IMR-90 (cell line): Measurements from ENCODE around the gene FBXO28. TPM values are rescaled to one million over a fixed set of nuclear protein-coding genes. Genes with fewer than 3 reads are reported as not detected.
A peak's percentile ranks its signal among the peaks of the same experiment; 100 is the strongest.

ENCODE experiments used
- ATAC-seq: fragments of 200-7000 bp; cut with Tn5 transposase; 2 replicates; pipeline ENCODE4 v1.9.1; 2020; ENCODE audit warnings: low read depth, mild to moderate bottlenecking, moderate library complexity
- BruUV-seq: library from RNA; stranded (reverse); fragments of 400-500 nt; replicated peaks from 2 replicates; lab custom pipeline; 2021; lab: Mats Ljungman, UMichigan
- CTCF ChIA-PET: fragments of 300-600 bp; formaldehyde crosslinking; extraction: SDS; loops from one replicate; lab custom pipeline; 2021; ENCODE audit warnings: antibody characterized with exemption; lab: Yijun Ruan, JAX
- POLR2A ChIA-PET: fragments of 300-600 bp; sonication (Branson Sonifier 250); formaldehyde crosslinking; loops from one replicate; lab custom pipeline; 2022; ENCODE audit warnings: antibody characterized with exemption; ENCODE audit not compliant: unreplicated experiment; lab: Charles Lee
- DNase-seq: peaks from one replicate; pipeline ENCODE4 v3.0.0; 2013
- H2AFZ ChIP-seq: replicated peaks from 2 replicates; pipeline ENCODE3; 2013; ENCODE audit warnings: low read length, mild to moderate bottlenecking; ENCODE audit not compliant: poor library complexity
- H2AK5ac ChIP-seq: 2 replicates; pipeline ENCODE4 v1.6.1; 2013; ENCODE audit warnings: low read depth, low read length, inconsistent platforms
- H2AK9ac ChIP-seq: replicated peaks from 2 replicates; pipeline ENCODE3; 2013; ENCODE audit warnings: mild to moderate bottlenecking, low read depth, low read length, moderate library complexity; ENCODE audit not compliant: poor library complexity
- H2BK120ac ChIP-seq: 2 replicates; pipeline ENCODE4 v1.6.1; 2013; ENCODE audit warnings: low read depth, low read length, inconsistent platforms
- H2BK15ac ChIP-seq: 3 replicates; pipeline ENCODE4 v1.6.1; 2013; ENCODE audit warnings: low read depth, low read length, inconsistent platforms
- H2BK20ac ChIP-seq: 2 replicates; pipeline ENCODE4 v1.6.1; 2013; ENCODE audit warnings: low read depth, mild to moderate bottlenecking, inconsistent platforms, low read length, moderate library complexity
- H2BK5ac ChIP-seq: 2 replicates; pipeline ENCODE4 v1.6.1; 2013; ENCODE audit warnings: mild to moderate bottlenecking, low read depth, low read length, inconsistent platforms; ENCODE audit not compliant: poor library complexity, severe bottlenecking
- H3K14ac ChIP-seq: replicated peaks from 2 replicates; pipeline ENCODE4 v1.6.1; 2013; ENCODE audit warnings: low read depth, low read length, inconsistent platforms
- H3K18ac ChIP-seq: 2 replicates; pipeline ENCODE4 v1.6.1; 2013; ENCODE audit warnings: low read depth, low read length, control low read depth
- H3K23ac ChIP-seq: 2 replicates; pipeline ENCODE4 v1.6.1; 2013; ENCODE audit warnings: low read depth, low read length, inconsistent platforms
- H3K27ac ChIP-seq: 2 replicates; pipeline ENCODE4 v1.5.1; 2013; ENCODE audit warnings: mild to moderate bottlenecking, control low read depth, low read length; ENCODE audit not compliant: insufficient read depth
- H3K27me3 ChIP-seq: 2 replicates; pipeline ENCODE4 v1.6.1; 2013; ENCODE audit warnings: low read length; ENCODE audit not compliant: control insufficient read depth, insufficient read depth
- H3K36me3 ChIP-seq: 2 replicates; pipeline ENCODE4 v1.6.1; 2013; ENCODE audit warnings: low read length, mixed read lengths; ENCODE audit not compliant: control insufficient read depth, insufficient read depth
- H3K4ac ChIP-seq: 2 replicates; pipeline ENCODE4 v1.6.1; 2013; ENCODE audit warnings: low read depth, low read length, inconsistent platforms
- H3K4me1 ChIP-seq: 2 replicates; pipeline ENCODE4 v1.6.1; 2013; ENCODE audit warnings: low read length, mixed read lengths; ENCODE audit not compliant: control insufficient read depth, insufficient read depth
- H3K4me2 ChIP-seq: 2 replicates; pipeline ENCODE4 v1.6.1; 2013; ENCODE audit warnings: low read depth, mild to moderate bottlenecking, control low read depth, low read length, moderate library complexity
- H3K4me3 ChIP-seq: 2 replicates; pipeline ENCODE4 v1.5.1; 2013; ENCODE audit warnings: low read depth, mild to moderate bottlenecking, control low read depth, low read length, moderate library complexity; ENCODE audit not compliant: insufficient read depth
- H3K56ac ChIP-seq: 2 replicates; pipeline ENCODE4 v1.6.1; 2013; ENCODE audit warnings: low read length, inconsistent platforms; ENCODE audit not compliant: insufficient read depth; ENCODE audit errors: extremely low read depth
- H3K79me1 ChIP-seq, 2 experiments: 2 replicates each; pipeline ENCODE4 v1.6.1; 2013; ENCODE audit warnings: low read length in 2 of 2, inconsistent platforms in 1 of 2, low read depth in 1 of 2
- H3K9ac ChIP-seq: 2 replicates; pipeline ENCODE4 v1.6.1; 2013; ENCODE audit warnings: low read depth, low read length, control low read depth
- H3K9me1 ChIP-seq: 2 replicates; pipeline ENCODE4 v1.6.1; 2013; ENCODE audit warnings: low read length, inconsistent platforms; ENCODE audit not compliant: insufficient read depth
- H3K9me3 ChIP-seq: 2 replicates; pipeline ENCODE4 v1.6.1; 2013; ENCODE audit warnings: low read length; ENCODE audit not compliant: control insufficient read depth, insufficient read depth
- H4K20me1 ChIP-seq: 2 replicates; pipeline ENCODE4 v1.6.1; 2013; ENCODE audit warnings: low read length, inconsistent platforms; ENCODE audit not compliant: insufficient read depth
- H4K5ac ChIP-seq: 2 replicates; pipeline ENCODE4 v1.6.1; 2013; ENCODE audit warnings: mild to moderate bottlenecking, low read depth, low read length, control low read depth
- H4K8ac ChIP-seq, 2 experiments: 2 replicates each; pipeline ENCODE4 v1.6.1; 2013; ENCODE audit warnings: low read depth in 2 of 2, low read length in 2 of 2, control low read depth in 1 of 2, inconsistent platforms in 1 of 2
- H4K91ac ChIP-seq: 2 replicates; pipeline ENCODE4 v1.6.1; 2013; ENCODE audit warnings: low read depth, low read length, inconsistent platforms; ENCODE audit not compliant: insufficient read depth
- MAFK ChIP-seq: IDR thresholded peaks from 2 replicates; pipeline ENCODE4 v1.6.1; 2012; ENCODE audit warnings: low read depth, low read length, improper control_type of control experiment
- NFE2L2 ChIP-seq: fragments of 150-350 bp; IDR thresholded peaks from 2 replicates; pipeline ENCODE4 v1.6.1; 2016; ENCODE audit warnings: low read depth, mild to moderate bottlenecking, low read length
- POLR2A ChIP-seq: IDR thresholded peaks from 2 replicates; pipeline ENCODE4 v1.6.1; 2012; ENCODE audit warnings: mild to moderate bottlenecking, low read depth, low read length
- RFX5 ChIP-seq: IDR thresholded peaks from 2 replicates; pipeline ENCODE4 v1.8.0; 2012; ENCODE audit warnings: low read depth, mild to moderate bottlenecking, low read length, moderate library complexity
- SMC3 ChIP-seq: fragments of 150-350 bp; IDR thresholded peaks from 2 replicates; pipeline ENCODE4 v1.6.1; 2016; ENCODE audit warnings: low read depth, mild to moderate bottlenecking, antibody characterized with exemption, low read length, moderate library complexity
- WGBS, 2 experiments: methylation state at CpG; one replicate each; pipeline versions ENCODE4 v1.1.5 to v1.1.7; 2013; ENCODE audit warnings: missing lambda C conversion rate in 2 of 2; ENCODE audit not compliant: insufficient read length in 1 of 2; ENCODE audit errors: extremely low coverage in 2 of 2; 5-methylcytosine and 5-hydroxymethylcytosine counted together
- dilution Hi-C: fragments of 300-500 bp; cut with HindIII; formaldehyde crosslinking; loops from one replicate; pipeline ENCODE4 v1.14.3; 2018; ENCODE audit warnings: low sequenced_read_pairs; ENCODE audit not compliant: unreplicated experiment
- in situ Hi-C: fragments of 300-500 bp; cut with MboI; formaldehyde crosslinking; loops from 3 replicates; pipeline ENCODE4 v1.14.3; 2019; ENCODE audit warnings: low sequenced_read_pairs, inconsistent platforms, mixed read lengths
- intact Hi-C: fragments of 100-400 bp; cut with micrococcal nuclease; formaldehyde crosslinking; loops from 2 replicates; pipeline ENCODE4 v1.10.0; 2022
- polyA plus RNA-seq, 3 experiments: library from polyadenylated mRNA; depleted of rRNA; stranded (reverse); fragments of >200 nt; gene quantifications; 2 replicates each; pipeline ENCODE4 v1.2.3, GENCODE V29; 2012; ENCODE audit warnings: low replicate concordance in 1 of 3
- total RNA-seq: library from RNA; depleted of rRNA; stranded (reverse); fragments of >200 nt; gene quantifications from 2 replicates; pipeline ENCODE4 v1.2.3, GENCODE V29; 2012
- TF ChIP-seq, protein P1 (sequence below): fragments of 150-350 bp; IDR thresholded peaks from 2 replicates; pipeline ENCODE4 v1.6.1; 2016; ENCODE audit warnings: low read depth, mild to moderate bottlenecking, low read length, moderate library complexity, borderline replicate concordance
- TF ChIP-seq, protein P2 (sequence below): conservative IDR thresholded peaks from 2 replicates; pipeline ENCODE4 v1.5.1; 2012; ENCODE audit warnings: mild to moderate bottlenecking, low read depth, low read length, improper control_type of control experiment
- TF ChIP-seq, protein P3 (sequence below): fragments of 150-350 bp; IDR thresholded peaks from 2 replicates; pipeline ENCODE4 v1.6.1; 2017; ENCODE audit warnings: mild to moderate bottlenecking, antibody characterized with exemption, low read length, low read depth

The FBXO28 gene
- total and polyA plus RNA-seq, 2 of the 4 experiments (the other 2 are of a cell fraction): 11.6 to 22.6 TPM

DNA sequence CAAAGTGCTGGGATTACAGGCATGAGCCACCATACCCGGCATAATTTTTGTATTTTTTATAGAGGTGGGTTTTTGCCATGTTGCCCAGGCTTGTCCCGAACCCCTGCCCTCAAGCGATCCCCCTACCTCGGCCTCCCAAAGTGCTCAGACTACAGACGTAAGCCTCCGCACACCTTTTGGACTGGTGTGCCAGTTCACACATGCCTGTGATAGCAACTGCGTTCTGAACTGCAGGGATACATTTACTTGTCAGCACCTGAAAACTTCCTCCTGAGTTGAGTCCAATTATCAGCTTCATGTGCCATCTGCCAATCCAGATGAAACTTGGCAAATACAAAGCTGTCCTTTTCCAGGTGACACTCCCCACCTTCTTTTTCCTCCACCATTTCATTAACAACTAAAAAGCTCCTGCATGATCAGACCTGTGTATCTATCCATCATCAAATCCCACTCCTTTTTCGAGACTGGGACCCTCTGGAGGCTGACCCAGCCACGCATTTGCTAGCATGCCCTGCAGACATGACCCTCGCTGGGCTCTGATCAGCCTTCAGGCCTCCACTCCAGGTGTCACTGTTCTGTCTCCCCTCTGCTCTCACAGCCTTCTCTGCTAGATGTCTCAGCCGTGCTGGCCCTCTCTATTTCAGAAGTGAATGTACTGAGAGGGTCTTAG lies 67.0 kb downstream of the FBXO28 start:
- 98% methylated on average over 5 of the region's 11 CpGs; no CpG with 5 or more reads in 1 of the 2 experiments for WGBS, 2 experiments
- Histone ChIP-seq H4K5ac (no peak overlapping the region), H4K8ac (no peak overlapping the region), H3K27me3 (no peaks in the 10 kb centered on the region), H2AK9ac (no peak overlapping the region), H3K4me1 (0 out of 2 replicates have a peak, but pooled peaks cover 4% of the 10 kb centered on the region), H2BK120ac (no peak overlapping the region), H2BK5ac (no peak overlapping the region), H2AFZ (no peak overlapping the region), H3K36me3 (no peaks in the 10 kb centered on the region), H3K23ac (no peak overlapping the region), H3K27ac (no peak overlapping the region), H2AK5ac (peak overlapping the region; percentile 33; the same call in 1 of the 2 replicates), H2BK20ac (no peak overlapping the region), H3K56ac (no peak overlapping the region), H4K20me1 (peaks cover 18% of the 10 kb centered on the region), H3K9me3 (no peaks in the 10 kb centered on the region), H2BK15ac (no peak overlapping the region), H3K14ac (no peak overlapping the region), H3K9ac (no peak overlapping the region), H3K4me2 (no peak overlapping the region), H3K9me1 (peaks cover 2% of the 10 kb centered on the region; the same call in 1 of the 2 replicates), H3K4ac (no peak overlapping the region), H3K4me3 (no peak overlapping the region), H3K18ac (no peak overlapping the region), H4K91ac (no peak overlapping the region), H3K79me1 (peaks cover 0 to 23% of the 10 kb centered on the region in 2 experiments; a peak in 2 of 4 replicates)
- dilution Hi-C loops (no loop called here), in situ Hi-C loops (no loop called here), intact Hi-C loops (no loop called here)
- ChIA-PET POLR2A (no interaction called here), CTCF (interaction anchor here (0.6 kb wide), 1 partner anchor 1024 kb away, joined by 3 read pairs; no protein-coding TSS in a partner anchor)
- no peak for ATAC-seq
- DNase-seq: no peak
- TF ChIP-seq, protein P1, sequence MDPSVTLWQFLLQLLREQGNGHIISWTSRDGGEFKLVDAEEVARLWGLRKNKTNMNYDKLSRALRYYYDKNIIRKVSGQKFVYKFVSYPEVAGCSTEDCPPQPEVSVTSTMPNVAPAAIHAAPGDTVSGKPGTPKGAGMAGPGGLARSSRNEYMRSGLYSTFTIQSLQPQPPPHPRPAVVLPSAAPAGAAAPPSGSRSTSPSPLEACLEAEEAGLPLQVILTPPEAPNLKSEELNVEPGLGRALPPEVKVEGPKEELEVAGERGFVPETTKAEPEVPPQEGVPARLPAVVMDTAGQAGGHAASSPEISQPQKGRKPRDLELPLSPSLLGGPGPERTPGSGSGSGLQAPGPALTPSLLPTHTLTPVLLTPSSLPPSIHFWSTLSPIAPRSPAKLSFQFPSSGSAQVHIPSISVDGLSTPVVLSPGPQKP: no peak
- TF ChIP-seq RFX5 (no peak), MAFK (no peak), NFE2L2 (no peak), SMC3 (no peak), POLR2A (no peak)
- TF ChIP-seq, protein P2, sequence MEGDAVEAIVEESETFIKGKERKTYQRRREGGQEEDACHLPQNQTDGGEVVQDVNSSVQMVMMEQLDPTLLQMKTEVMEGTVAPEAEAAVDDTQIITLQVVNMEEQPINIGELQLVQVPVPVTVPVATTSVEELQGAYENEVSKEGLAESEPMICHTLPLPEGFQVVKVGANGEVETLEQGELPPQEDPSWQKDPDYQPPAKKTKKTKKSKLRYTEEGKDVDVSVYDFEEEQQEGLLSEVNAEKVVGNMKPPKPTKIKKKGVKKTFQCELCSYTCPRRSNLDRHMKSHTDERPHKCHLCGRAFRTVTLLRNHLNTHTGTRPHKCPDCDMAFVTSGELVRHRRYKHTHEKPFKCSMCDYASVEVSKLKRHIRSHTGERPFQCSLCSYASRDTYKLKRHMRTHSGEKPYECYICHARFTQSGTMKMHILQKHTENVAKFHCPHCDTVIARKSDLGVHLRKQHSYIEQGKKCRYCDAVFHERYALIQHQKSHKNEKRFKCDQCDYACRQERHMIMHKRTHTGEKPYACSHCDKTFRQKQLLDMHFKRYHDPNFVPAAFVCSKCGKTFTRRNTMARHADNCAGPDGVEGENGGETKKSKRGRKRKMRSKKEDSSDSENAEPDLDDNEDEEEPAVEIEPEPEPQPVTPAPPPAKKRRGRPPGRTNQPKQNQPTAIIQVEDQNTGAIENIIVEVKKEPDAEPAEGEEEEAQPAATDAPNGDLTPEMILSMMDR: no peak
- TF ChIP-seq, protein P3, sequence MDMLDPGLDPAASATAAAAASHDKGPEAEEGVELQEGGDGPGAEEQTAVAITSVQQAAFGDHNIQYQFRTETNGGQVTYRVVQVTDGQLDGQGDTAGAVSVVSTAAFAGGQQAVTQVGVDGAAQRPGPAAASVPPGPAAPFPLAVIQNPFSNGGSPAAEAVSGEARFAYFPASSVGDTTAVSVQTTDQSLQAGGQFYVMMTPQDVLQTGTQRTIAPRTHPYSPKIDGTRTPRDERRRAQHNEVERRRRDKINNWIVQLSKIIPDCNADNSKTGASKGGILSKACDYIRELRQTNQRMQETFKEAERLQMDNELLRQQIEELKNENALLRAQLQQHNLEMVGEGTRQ: no peak
- BruUV-seq: no TSS peak
